ENCODE results near the gene DGKG.

The DGKG gene

GRCh38 chr3:186220365-186220764, 141.7 kb downstream of the DGKG start:
- Histone ChIP-seq H3K4me3 (no peak overlapping the region), H3K27ac (peak overlapping the region in 1 of 2 donors; percentile 13), H3K36me3 (no peaks in the 10 kb centered on the region), H3K27me3 (no peaks in the 10 kb centered on the region), H3K9me3 (no peaks in the 10 kb centered on the region), H3K4me1 (peaks cover 0 to 20% (median 5%) of the 10 kb centered on the region in 4 donors)
- no peak for TF ChIP-seq CTCF (IDR thresholded peaks at IDR 0.05)
- intact Hi-C loops (cut with DNase I; ENCODE audit: low total_unique reads): no loop called here
- no peak for DNase-seq

GRCh38 chr3:186219211-186219638, 142.8 kb downstream of the DGKG start:
- no peaks in the 10 kb centered on the region for H3K36me3 ChIP-seq
- peaks cover 0 to 20% (median 5%) of the 10 kb centered on the region in 4 donors for H3K4me1 ChIP-seq
- no peaks in the 10 kb centered on the region for H3K9me3 ChIP-seq
- H3K27me3 ChIP-seq: no peaks in the 10 kb centered on the region
- H3K4me3 ChIP-seq: no peak overlapping the region
- intact Hi-C loops (cut with DNase I; ENCODE audit: low total_unique reads): no loop called here
- no peak for DNase-seq
- no peak overlapping the region for H3K27ac ChIP-seq
- TF ChIP-seq CTCF (IDR thresholded peaks at IDR 0.05): no peak

GRCh38 chr3:186218421-186218820, 143.6 kb downstream of the DGKG start:
- Histone ChIP-seq H3K27me3 (no peaks in the 10 kb centered on the region), H3K27ac (no peak overlapping the region), H3K9me3 (no peaks in the 10 kb centered on the region), H3K4me1 (peaks cover 0 to 20% (median 5%) of the 10 kb centered on the region in 4 donors), H3K36me3 (no peaks in the 10 kb centered on the region), H3K4me3 (no peak overlapping the region)
- TF ChIP-seq CTCF (IDR thresholded peaks at IDR 0.05): no peak
- intact Hi-C loops (cut with DNase I; ENCODE audit: low total_unique reads): no loop called here
- no peak for DNase-seq

GRCh38 chr3:186217820-186218164, 144.2 kb downstream of the DGKG start:
- intact Hi-C loops (cut with DNase I; ENCODE audit: low total_unique reads): no loop called here
- DNase-seq: no peak
- H3K36me3 ChIP-seq: no peaks in the 10 kb centered on the region

GRCh38 chr3:186216900-186217819, 144.9 kb downstream of the DGKG start:
- DNase-seq: no peak
- H3K27me3 ChIP-seq: no peaks in the 10 kb centered on the region
- no peak overlapping the region for H3K4me3 ChIP-seq
- H3K36me3 ChIP-seq: no peaks in the 10 kb centered on the region
- no peak overlapping the region for H3K27ac ChIP-seq
- no peaks in the 10 kb centered on the region for H3K9me3 ChIP-seq
- intact Hi-C loops (cut with DNase I; ENCODE audit: low total_unique reads): no loop called here
- peaks cover 0 to 20% (median 5%) of the 10 kb centered on the region in 4 donors for H3K4me1 ChIP-seq
- TF ChIP-seq CTCF (IDR thresholded peaks at IDR 0.05): no peak

More at GRCh38 chr3:186217820-186218164, 144.2 kb downstream of the DGKG start:
- no peak for TF ChIP-seq CTCF (IDR thresholded peaks at IDR 0.05)
- no peak overlapping the region for H3K4me3 ChIP-seq
- H3K27me3 ChIP-seq: no peaks in the 10 kb centered on the region
- H3K27ac ChIP-seq: no peak overlapping the region
- H3K4me1 ChIP-seq: peaks cover 0 to 20% (median 5%) of the 10 kb centered on the region in 4 donors
- no peaks in the 10 kb centered on the region for H3K9me3 ChIP-seq

Data from tibial artery (tissue), 4 donors.